ENCODE results near the gene SOS1.

Gene SOS1

DNA sequence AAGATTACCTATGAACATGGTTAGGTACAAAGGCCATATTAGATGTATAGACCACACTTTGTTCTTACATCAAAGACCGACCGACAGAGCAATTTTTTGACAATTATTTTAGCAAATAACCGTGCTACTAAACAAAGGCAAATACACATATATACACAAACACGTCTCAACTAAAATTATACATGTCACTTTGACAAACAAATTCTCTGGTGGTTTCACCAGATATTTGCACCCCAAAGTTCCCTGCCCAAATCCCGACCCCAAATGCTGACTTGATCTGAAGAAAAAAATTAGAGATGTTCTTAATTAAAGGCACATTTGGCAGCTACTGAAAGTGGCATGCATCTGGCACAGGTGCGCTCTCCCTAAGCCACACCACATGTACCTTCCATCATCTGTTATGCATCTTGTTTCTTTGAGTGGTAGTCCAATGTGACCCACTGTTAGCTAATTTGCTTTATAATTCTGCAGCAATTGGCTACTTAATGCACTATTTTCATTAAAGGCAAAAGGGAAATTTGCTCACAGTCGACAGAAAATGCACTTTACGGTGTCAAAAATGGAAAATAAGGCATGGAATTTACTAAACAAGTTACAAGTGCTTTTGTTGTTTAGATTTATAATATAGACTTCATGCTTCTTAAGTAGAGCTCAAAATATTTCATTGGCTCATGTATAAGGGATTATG, 139.0 kb downstream of the SOS1 start:
- no peak for DNase-seq
- H3K27me3 ChIP-seq (replicated peaks; ENCODE audit: control insufficient read depth, insufficient read depth, low read length, poor library complexity, severe bottlenecking) = no peaks in the 10 kb centered on the region
- no peaks in the 10 kb centered on the region for H3K4me1 ChIP-seq (ENCODE audit: control insufficient read depth, insufficient read depth, low read length, poor library complexity, severe bottlenecking)
- H3K9me3 ChIP-seq (ENCODE audit: control insufficient read depth, low read length) = no peaks in the 10 kb centered on the region
- peaks cover 26% of the 10 kb centered on the region for H3K36me3 ChIP-seq (ENCODE audit: control insufficient read depth, insufficient read depth, low read length)
- no peak overlapping the region for H3K4me3 ChIP-seq (ENCODE audit: insufficient read depth, low read depth, low read length, poor library complexity, severe bottlenecking)
- H3K27ac ChIP-seq (ENCODE audit: insufficient read depth, low read length, poor library complexity, severe bottlenecking) = no peak overlapping the region

DNA sequence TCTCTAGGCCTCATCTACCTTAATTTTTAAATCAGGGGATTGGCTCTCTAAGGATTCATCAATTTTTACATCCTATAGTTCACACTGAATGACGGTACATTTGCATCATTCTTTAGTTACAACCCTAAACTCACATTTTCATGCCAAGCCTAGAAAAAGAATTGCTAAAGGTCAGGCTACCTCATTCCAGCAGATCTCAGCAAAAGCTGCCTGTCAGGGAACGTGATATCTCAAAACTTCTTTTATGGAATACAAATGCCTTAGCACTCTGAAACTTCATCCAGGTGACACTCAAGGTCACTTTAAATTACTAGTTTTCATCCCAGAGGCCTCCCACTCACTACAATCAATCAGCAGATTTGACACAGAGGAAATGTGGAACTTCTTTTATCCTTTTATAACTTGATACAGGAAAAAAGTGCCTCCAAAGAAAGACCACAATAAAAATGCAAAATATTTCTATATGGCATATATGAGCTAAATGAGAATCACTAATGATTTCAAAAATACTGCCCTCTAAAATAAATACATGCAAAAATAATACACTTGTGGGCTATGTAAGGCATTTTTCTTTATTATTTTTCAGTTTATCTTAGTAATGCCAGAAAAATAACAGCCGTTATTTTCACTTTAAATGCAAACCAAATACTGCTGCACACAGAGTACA, 139.7 kb downstream of the SOS1 start:
- Histone ChIP-seq H3K9me3 (ENCODE audit: control insufficient read depth, low read length) (no peaks in the 10 kb centered on the region), H3K4me3 (ENCODE audit: insufficient read depth, low read depth, low read length, poor library complexity, severe bottlenecking) (no peak overlapping the region), H3K27me3 (replicated peaks; ENCODE audit: control insufficient read depth, insufficient read depth, low read length, poor library complexity, severe bottlenecking) (no peaks in the 10 kb centered on the region), H3K4me1 (ENCODE audit: control insufficient read depth, insufficient read depth, low read length, poor library complexity, severe bottlenecking) (no peaks in the 10 kb centered on the region), H3K36me3 (ENCODE audit: control insufficient read depth, insufficient read depth, low read length) (peaks cover 21% of the 10 kb centered on the region), H3K27ac (ENCODE audit: insufficient read depth, low read length, poor library complexity, severe bottlenecking) (no peak overlapping the region)
- DNase-seq = no peak

DNA sequence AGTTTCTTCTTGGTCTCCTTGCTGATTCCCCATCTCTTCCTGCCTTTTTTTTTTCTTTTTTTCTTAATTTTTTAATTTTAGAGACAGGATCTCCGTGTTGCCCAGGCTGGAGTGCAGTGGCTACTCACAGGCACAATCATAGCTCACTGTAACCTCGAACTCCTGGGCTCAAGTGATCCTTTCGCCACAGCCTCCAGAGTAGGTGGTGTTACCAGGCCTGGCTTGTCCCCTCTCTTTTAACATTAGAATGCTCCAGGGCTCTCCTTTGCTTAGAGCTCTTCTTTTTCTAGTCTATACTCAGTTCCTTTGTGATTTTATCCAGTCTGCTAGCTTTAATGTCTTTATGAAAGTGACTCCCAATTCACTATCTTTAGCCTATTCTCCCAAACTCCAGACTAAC, 141.9 kb downstream of the SOS1 start:
- H3K9me3 ChIP-seq (ENCODE audit: control insufficient read depth, low read length) = no peaks in the 10 kb centered on the region
- DNase-seq = no peak

DNA sequence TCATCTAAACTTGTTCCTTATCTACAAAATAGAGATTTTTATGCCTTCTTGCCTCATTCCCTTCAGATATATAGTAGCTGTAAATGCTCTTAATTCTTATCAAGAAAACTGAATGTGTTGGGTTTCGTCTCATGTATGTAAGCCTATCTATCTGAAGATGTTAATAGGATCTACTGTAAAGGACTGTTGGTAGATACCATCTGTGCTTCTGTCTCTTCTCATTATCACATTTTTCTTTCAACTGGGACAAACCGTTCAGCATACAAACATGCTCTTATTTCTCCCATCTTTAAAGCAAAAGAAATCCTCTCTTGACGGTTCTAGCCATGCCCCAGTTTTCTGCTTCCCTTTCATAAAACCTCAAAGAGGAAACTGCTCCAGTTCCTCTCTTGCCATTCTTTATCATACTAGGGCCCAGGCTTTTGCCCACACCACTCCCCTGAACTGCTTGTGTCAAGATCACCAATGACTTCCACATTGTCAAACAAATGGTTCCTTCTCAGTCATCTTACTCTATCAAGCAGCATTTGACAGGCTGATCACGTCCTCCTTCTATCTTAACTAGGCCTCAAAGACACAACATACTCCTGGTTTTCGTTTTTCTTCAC, 142.5 kb downstream of the SOS1 start:
- no peak for DNase-seq
- Histone ChIP-seq H3K27me3 (replicated peaks; ENCODE audit: control insufficient read depth, insufficient read depth, low read length, poor library complexity, severe bottlenecking) (no peaks in the 10 kb centered on the region), H3K4me1 (ENCODE audit: control insufficient read depth, insufficient read depth, low read length, poor library complexity, severe bottlenecking) (no peaks in the 10 kb centered on the region), H3K9me3 (ENCODE audit: control insufficient read depth, low read length) (no peaks in the 10 kb centered on the region), H3K4me3 (ENCODE audit: insufficient read depth, low read depth, low read length, poor library complexity, severe bottlenecking) (no peak overlapping the region), H3K27ac (ENCODE audit: insufficient read depth, low read length, poor library complexity, severe bottlenecking) (no peak overlapping the region), H3K36me3 (ENCODE audit: control insufficient read depth, insufficient read depth, low read length) (no peaks in the 10 kb centered on the region)

More for the DNA sequence above, 141.9 kb downstream of the SOS1 start:
- H3K27ac ChIP-seq (ENCODE audit: insufficient read depth, low read length, poor library complexity, severe bottlenecking) = no peak overlapping the region
- H3K27me3 ChIP-seq (replicated peaks; ENCODE audit: control insufficient read depth, insufficient read depth, low read length, poor library complexity, severe bottlenecking) = no peaks in the 10 kb centered on the region
- no peaks in the 10 kb centered on the region for H3K4me1 ChIP-seq (ENCODE audit: control insufficient read depth, insufficient read depth, low read length, poor library complexity, severe bottlenecking)
- H3K36me3 ChIP-seq (ENCODE audit: control insufficient read depth, insufficient read depth, low read length) = no peaks in the 10 kb centered on the region
- no peak overlapping the region for H3K4me3 ChIP-seq (ENCODE audit: insufficient read depth, low read depth, low read length, poor library complexity, severe bottlenecking)

DNA sequence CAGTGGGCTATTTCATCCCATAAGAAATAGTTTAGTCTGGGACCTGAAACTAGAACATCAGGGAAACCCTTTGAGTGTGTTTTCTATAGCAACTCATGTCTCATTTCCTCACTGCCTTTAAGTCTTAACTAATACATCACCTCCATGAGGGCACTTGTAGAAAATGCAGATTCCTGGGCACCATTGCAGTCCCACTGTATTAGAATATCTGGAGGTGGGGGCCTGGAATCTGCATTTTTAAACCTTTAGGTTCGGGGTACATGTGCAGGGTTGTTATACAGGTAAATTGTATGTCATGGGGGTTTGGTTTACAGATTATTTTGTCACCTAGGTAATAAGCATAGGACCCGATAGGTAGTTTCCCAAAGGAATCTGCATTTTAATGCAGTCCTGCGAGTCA, 143.8 kb downstream of the SOS1 start:
- DNase-seq = no peak
- H3K27me3 ChIP-seq (replicated peaks; ENCODE audit: control insufficient read depth, insufficient read depth, low read length, poor library complexity, severe bottlenecking) = no peaks in the 10 kb centered on the region
- no peak overlapping the region for H3K4me3 ChIP-seq (ENCODE audit: insufficient read depth, low read depth, low read length, poor library complexity, severe bottlenecking)
- no peak overlapping the region for H3K27ac ChIP-seq (ENCODE audit: insufficient read depth, low read length, poor library complexity, severe bottlenecking)
- no peaks in the 10 kb centered on the region for H3K4me1 ChIP-seq (ENCODE audit: control insufficient read depth, insufficient read depth, low read length, poor library complexity, severe bottlenecking)
- H3K9me3 ChIP-seq (ENCODE audit: control insufficient read depth, low read length) = no peaks in the 10 kb centered on the region
- no peaks in the 10 kb centered on the region for H3K36me3 ChIP-seq (ENCODE audit: control insufficient read depth, insufficient read depth, low read length)

DNA sequence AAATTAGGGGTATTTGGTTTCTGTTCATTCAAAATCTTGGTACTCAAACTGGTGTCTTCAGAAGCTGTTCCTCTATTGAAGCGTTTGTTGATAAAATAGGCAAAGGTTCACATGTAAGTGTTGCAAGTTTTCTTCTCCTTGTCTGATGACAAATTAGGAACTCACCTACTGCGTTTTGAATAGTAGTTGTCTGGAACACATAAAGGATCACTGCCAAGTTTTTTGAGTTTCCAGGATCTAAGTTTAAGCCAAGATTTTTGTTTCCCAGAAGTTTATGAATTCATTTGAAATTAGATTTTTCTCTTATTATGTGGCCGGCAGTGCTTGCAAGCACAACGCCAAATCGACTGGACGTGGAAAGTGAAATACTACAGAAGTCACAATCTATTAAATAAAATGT, 145.8 kb downstream of the SOS1 start:
- Histone ChIP-seq H3K36me3 (ENCODE audit: control insufficient read depth, insufficient read depth, low read length) (no peaks in the 10 kb centered on the region), H3K4me3 (ENCODE audit: insufficient read depth, low read depth, low read length, poor library complexity, severe bottlenecking) (no peak overlapping the region), H3K4me1 (ENCODE audit: control insufficient read depth, insufficient read depth, low read length, poor library complexity, severe bottlenecking) (no peaks in the 10 kb centered on the region), H3K27ac (ENCODE audit: insufficient read depth, low read length, poor library complexity, severe bottlenecking) (no peak overlapping the region), H3K27me3 (replicated peaks; ENCODE audit: control insufficient read depth, insufficient read depth, low read length, poor library complexity, severe bottlenecking) (no peaks in the 10 kb centered on the region), H3K9me3 (ENCODE audit: control insufficient read depth, low read length) (no peaks in the 10 kb centered on the region)
- DNase-seq = no peak

DNA sequence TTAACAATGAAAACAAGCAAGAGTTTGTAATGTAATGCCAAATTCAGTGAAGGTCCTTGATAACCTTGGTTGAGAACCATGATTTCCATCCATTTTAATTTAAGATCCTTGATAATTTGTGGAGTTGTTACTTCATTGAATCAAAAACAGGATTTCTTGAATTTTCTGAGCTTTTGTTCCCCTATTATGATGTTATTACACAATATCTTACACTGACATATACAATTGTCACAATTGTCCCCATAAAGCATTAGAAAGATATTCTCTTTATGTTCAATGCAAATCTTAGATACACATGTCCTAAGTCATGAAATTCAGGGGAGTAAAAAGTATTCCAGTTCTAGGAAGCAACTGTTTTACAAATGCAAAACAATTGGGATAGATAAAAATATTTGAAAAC, 147.6 kb downstream of the SOS1 start:
- no peak for DNase-seq
- Histone ChIP-seq H3K36me3 (ENCODE audit: control insufficient read depth, insufficient read depth, low read length) (no peaks in the 10 kb centered on the region), H3K27ac (ENCODE audit: insufficient read depth, low read length, poor library complexity, severe bottlenecking) (no peak overlapping the region), H3K4me3 (ENCODE audit: insufficient read depth, low read depth, low read length, poor library complexity, severe bottlenecking) (no peak overlapping the region), H3K9me3 (ENCODE audit: control insufficient read depth, low read length) (no peaks in the 10 kb centered on the region), H3K27me3 (replicated peaks; ENCODE audit: control insufficient read depth, insufficient read depth, low read length, poor library complexity, severe bottlenecking) (no peaks in the 10 kb centered on the region), H3K4me1 (ENCODE audit: control insufficient read depth, insufficient read depth, low read length, poor library complexity, severe bottlenecking) (no peaks in the 10 kb centered on the region)

DNA sequence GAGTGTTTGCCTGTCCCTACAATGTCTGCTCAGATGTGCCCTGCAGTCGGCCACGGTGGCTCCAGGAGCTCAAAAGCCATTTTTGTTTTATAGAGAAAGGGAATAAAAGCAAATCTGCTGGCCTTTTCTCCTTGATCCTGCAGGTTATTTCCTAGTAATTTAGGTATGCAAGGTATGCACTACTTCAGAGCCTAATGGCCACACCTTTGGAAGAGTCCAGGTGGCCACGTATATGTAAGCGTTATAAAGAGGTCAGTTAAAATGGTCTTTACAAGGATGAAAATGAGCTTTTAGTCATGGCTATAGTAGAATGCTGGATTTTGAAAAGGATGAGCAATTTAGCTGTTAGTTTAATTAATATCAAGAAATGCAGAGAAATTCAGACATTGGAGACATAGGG, 149.5 kb downstream of the SOS1 start:
- H3K27ac ChIP-seq (ENCODE audit: insufficient read depth, low read length, poor library complexity, severe bottlenecking) = no peak overlapping the region
- H3K9me3 ChIP-seq (ENCODE audit: control insufficient read depth, low read length) = no peaks in the 10 kb centered on the region
- DNase-seq = no peak
- no peak overlapping the region for H3K4me3 ChIP-seq (ENCODE audit: insufficient read depth, low read depth, low read length, poor library complexity, severe bottlenecking)
- H3K27me3 ChIP-seq (replicated peaks; ENCODE audit: control insufficient read depth, insufficient read depth, low read length, poor library complexity, severe bottlenecking) = no peaks in the 10 kb centered on the region
- no peaks in the 10 kb centered on the region for H3K4me1 ChIP-seq (ENCODE audit: control insufficient read depth, insufficient read depth, low read length, poor library complexity, severe bottlenecking)
- H3K36me3 ChIP-seq (ENCODE audit: control insufficient read depth, insufficient read depth, low read length) = no peaks in the 10 kb centered on the region

DNA sequence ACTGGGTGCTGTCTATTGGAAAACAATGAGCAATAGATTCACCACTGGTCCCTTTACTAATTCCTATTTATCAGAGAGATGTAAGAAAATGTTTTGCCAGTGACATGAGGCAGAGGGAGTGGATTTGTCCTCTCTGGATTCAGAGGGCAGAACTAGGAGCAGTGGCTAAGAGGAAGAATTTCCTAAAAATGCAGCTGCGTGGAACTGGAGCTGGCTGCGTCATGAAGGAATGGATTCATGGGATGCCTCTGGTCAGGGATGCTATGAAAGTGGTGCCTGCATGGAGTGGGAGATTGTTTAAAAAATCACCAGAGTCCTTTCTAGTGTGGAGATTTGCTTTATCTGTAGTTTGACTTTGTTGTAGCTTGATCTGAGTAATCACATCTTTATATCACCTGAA, 152.8 kb downstream of the SOS1 start:
- H3K36me3 ChIP-seq (ENCODE audit: control insufficient read depth, insufficient read depth, low read length) = no peaks in the 10 kb centered on the region
- H3K4me1 ChIP-seq (ENCODE audit: control insufficient read depth, insufficient read depth, low read length, poor library complexity, severe bottlenecking) = no peaks in the 10 kb centered on the region
- H3K4me3 ChIP-seq (ENCODE audit: insufficient read depth, low read depth, low read length, poor library complexity, severe bottlenecking) = no peak overlapping the region
- DNase-seq = no peak
- no peaks in the 10 kb centered on the region for H3K9me3 ChIP-seq (ENCODE audit: control insufficient read depth, low read length)
- no peaks in the 10 kb centered on the region for H3K27me3 ChIP-seq (replicated peaks; ENCODE audit: control insufficient read depth, insufficient read depth, low read length, poor library complexity, severe bottlenecking)
- H3K27ac ChIP-seq (ENCODE audit: insufficient read depth, low read length, poor library complexity, severe bottlenecking) = no peak overlapping the region

DNA sequence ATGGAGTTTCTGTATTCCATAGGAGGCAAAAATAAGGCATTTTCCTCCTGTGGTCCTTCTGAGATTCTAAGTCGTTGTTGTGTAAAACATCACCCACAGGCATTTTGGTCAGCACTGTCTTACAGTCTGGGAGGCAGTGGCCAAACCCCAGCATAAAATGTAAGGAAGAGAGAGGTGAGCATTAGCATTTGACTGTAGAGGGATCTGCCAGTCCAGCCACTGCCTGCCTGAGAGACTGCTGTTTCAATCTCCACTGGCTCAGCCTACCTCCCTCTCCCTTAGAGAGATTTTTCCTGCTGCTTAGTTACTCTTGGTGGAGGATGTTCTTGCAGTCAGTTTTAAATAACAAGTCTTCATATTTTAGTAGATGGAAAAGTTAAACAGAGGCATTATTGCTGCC, 154.2 kb downstream of the SOS1 start:
- Histone ChIP-seq H3K4me3 (ENCODE audit: insufficient read depth, low read depth, low read length, poor library complexity, severe bottlenecking) (no peak overlapping the region), H3K9me3 (ENCODE audit: control insufficient read depth, low read length) (no peaks in the 10 kb centered on the region), H3K4me1 (ENCODE audit: control insufficient read depth, insufficient read depth, low read length, poor library complexity, severe bottlenecking) (no peaks in the 10 kb centered on the region), H3K27me3 (replicated peaks; ENCODE audit: control insufficient read depth, insufficient read depth, low read length, poor library complexity, severe bottlenecking) (no peaks in the 10 kb centered on the region), H3K27ac (ENCODE audit: insufficient read depth, low read length, poor library complexity, severe bottlenecking) (no peak overlapping the region), H3K36me3 (ENCODE audit: control insufficient read depth, insufficient read depth, low read length) (no peaks in the 10 kb centered on the region)
- no peak for DNase-seq

All from effector memory CD4-positive, alpha-beta T cell (primary cell).